Measurements from ENCODE around the gene PRKAG3.

GRCh38 chr2:218813771-218814460 is 17.7 kb downstream of the PRKAG3 start:
- TF ChIP-seq CTCF (conservative IDR thresholded peaks at IDR 0.05 in 1 of 2, IDR thresholded peaks at IDR 0.05 in 1 of 2; ENCODE audit: extremely low read depth in 1 of 2, insufficient read depth in 1 of 2, low read depth in 1 of 2, low read length in 2 of 2) (no peak), EZH2 (IDR thresholded peaks at IDR 0.05; ENCODE audit: borderline replicate concordance, low read length) (no peak)
